ENCODE data around the gene PCLO.

The PCLO gene

DNA sequence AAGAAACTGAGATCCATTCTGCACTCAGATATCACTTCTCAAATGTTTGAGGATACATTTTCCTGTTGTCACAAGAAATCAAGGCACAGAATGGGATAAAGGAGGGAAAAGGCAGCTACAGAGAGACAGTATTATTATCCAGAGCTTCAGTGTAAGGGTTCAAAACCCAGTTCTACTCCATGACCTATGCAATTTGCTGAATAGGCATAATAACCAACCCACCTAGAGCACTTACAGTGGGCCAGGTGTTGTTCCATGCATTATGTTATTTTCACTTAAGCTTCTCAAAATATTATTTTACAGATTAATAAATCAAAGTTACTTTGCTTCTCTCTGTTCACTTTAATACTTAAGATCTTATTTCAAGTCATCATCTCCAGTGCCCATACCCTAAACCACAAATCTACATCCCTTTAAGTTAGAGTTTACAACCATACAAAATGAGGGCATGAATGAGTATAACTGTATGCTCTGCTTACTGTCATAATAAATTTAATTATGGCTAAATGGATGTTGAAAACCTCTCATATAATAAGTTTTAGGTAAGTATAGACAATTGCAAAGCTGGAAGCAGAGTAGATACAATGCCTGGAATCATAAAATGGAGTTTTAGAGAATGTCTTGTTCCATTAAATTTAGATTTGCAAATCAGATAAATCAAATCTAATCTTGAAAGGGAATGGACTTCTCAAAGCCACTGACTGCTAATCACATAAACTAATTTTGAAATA, 28.1 kb upstream of the PCLO start:
- DNase-seq (ENCODE audit: low spot score) = no peak
- TF ChIP-seq, protein P1, sequence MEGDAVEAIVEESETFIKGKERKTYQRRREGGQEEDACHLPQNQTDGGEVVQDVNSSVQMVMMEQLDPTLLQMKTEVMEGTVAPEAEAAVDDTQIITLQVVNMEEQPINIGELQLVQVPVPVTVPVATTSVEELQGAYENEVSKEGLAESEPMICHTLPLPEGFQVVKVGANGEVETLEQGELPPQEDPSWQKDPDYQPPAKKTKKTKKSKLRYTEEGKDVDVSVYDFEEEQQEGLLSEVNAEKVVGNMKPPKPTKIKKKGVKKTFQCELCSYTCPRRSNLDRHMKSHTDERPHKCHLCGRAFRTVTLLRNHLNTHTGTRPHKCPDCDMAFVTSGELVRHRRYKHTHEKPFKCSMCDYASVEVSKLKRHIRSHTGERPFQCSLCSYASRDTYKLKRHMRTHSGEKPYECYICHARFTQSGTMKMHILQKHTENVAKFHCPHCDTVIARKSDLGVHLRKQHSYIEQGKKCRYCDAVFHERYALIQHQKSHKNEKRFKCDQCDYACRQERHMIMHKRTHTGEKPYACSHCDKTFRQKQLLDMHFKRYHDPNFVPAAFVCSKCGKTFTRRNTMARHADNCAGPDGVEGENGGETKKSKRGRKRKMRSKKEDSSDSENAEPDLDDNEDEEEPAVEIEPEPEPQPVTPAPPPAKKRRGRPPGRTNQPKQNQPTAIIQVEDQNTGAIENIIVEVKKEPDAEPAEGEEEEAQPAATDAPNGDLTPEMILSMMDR (IDR thresholded peaks at IDR 0.05; ENCODE audit: extremely low read depth, insufficient read depth, missing control alignments) = no peak
- in situ Hi-C loops (cut with MboI; ENCODE audit: low pct_unique_long_range_greater_than_20kb, low sequenced_read_pairs, unreplicated experiment) = no loop called here

DNA sequence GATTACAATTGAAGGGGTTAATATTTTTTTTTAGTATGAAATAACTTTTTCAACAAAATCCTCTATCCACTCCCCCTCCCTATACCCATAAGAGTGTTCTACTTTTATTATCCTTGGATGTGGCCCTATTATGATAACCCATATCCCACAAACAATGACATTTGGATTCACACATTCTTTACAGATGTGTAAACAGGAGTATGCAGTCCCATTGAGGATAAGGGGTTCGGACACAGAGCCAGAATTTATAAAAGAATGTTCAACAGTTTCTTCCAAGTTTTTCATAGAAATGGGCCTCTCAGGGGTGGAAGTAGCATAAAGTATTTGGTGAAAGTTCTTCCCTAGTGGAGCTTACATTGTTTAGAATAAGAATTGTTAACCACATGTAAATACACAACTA, 16.1 kb upstream of the PCLO start:
- in situ Hi-C loops (cut with MboI; ENCODE audit: low pct_unique_long_range_greater_than_20kb, low sequenced_read_pairs, unreplicated experiment) = no loop called here
- DNase-seq (ENCODE audit: low spot score) = no peak
- TF ChIP-seq, protein P1 (IDR thresholded peaks at IDR 0.05; ENCODE audit: extremely low read depth, insufficient read depth, missing control alignments) = no peak

GRCh38 chr7:83178066-83178465, 15.4 kb upstream of the PCLO start:
- in situ Hi-C loops (cut with MboI; ENCODE audit: low pct_unique_long_range_greater_than_20kb, low sequenced_read_pairs, unreplicated experiment) = no loop called here
- TF ChIP-seq, protein P1 (IDR thresholded peaks at IDR 0.05; ENCODE audit: extremely low read depth, insufficient read depth, missing control alignments) = no peak
- no peak for DNase-seq (ENCODE audit: low spot score)

- in situ Hi-C loops (cut with MboI; ENCODE audit: low pct_unique_long_range_greater_than_20kb, low sequenced_read_pairs, unreplicated experiment) = no loop called here
- TF ChIP-seq, protein P1 (IDR thresholded peaks at IDR 0.05; ENCODE audit: extremely low read depth, insufficient read depth, missing control alignments) = no peak
- DNase-seq (ENCODE audit: low spot score) = no peak
These were observed 11.0 kb upstream of the PCLO start for GRCh38 chr7:83173664-83174063.

DNA sequence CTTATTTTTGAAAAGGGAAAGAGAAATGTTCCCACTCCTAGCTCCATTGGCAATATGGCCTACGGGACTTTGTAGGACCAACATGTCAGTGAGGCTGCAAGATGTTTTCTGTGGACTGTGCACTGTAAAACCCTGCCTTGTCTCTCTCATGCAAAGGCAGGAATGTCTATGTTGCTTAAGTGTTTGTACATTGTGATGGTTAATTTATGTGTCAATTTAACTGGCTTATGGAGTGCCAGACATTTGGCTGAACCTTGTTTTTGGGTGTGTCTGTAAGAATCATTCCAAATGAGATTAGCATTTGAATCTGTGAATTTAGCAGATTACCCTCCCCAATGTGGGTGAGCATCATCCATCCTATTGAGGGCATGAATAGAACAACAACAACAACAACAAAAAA, 4.1 kb upstream of the PCLO start:
- in situ Hi-C loops (cut with MboI; ENCODE audit: low pct_unique_long_range_greater_than_20kb, low sequenced_read_pairs, unreplicated experiment) = no loop called here
- DNase-seq (ENCODE audit: low spot score) = no peak
- TF ChIP-seq, protein P1 (IDR thresholded peaks at IDR 0.05; ENCODE audit: extremely low read depth, insufficient read depth, missing control alignments) = no peak

GRCh38 chr7:83161899-83162401, 734 bp downstream of the PCLO start:
- TF ChIP-seq, protein P1 (IDR thresholded peaks at IDR 0.05; ENCODE audit: extremely low read depth, insufficient read depth, missing control alignments) = no peak
- DNase-seq (ENCODE audit: low spot score) = no peak

More at GRCh38 chr7:83161899-83162401, 734 bp downstream of the PCLO start:
- in situ Hi-C loops (cut with MboI; ENCODE audit: low pct_unique_long_range_greater_than_20kb, low sequenced_read_pairs, unreplicated experiment) = no loop called here

All from GM13977 (cell line).